ENCODE results near the gene RFTN2.

Gene RFTN2

GRCh38 chr2:197677056-197677455 lies 1.7 kb upstream of the RFTN2 start:
- TF ChIP-seq CTCF (IDR thresholded peaks at IDR 0.05): no peak
- no peak for DNase-seq
- H3K4me3 Mint-ChIP-seq: no peak overlapping the region
- no peak overlapping the region for H3K27ac Mint-ChIP-seq
- peaks cover 8% of the 10 kb centered on the region for H3K36me3 Mint-ChIP-seq (ENCODE audit: low read depth)
- H3K4me1 Mint-ChIP-seq: peaks cover 28% of the 10 kb centered on the region
- H3K9me3 Mint-ChIP-seq: no peaks in the 10 kb centered on the region
- H3K27me3 Mint-ChIP-seq (ENCODE audit: low read depth, poor library complexity): no peaks in the 10 kb centered on the region

GRCh38 chr2:197675711-197676188 lies 363 bp upstream of the RFTN2 start:
- Mint-ChIP-seq H3K27me3 (ENCODE audit: low read depth, poor library complexity) (no peaks in the 10 kb centered on the region), H3K4me1 (peaks cover 28% of the 10 kb centered on the region), H3K4me3 (peak overlapping the region; percentile 83), H3K27ac (peak overlapping the region; percentile 95), H3K9me3 (peaks cover 7% of the 10 kb centered on the region), H3K36me3 (ENCODE audit: low read depth) (peaks cover 21% of the 10 kb centered on the region)
- TF ChIP-seq CTCF (IDR thresholded peaks at IDR 0.05): no peak
- DNase-seq: peak; percentile 39

DNA sequence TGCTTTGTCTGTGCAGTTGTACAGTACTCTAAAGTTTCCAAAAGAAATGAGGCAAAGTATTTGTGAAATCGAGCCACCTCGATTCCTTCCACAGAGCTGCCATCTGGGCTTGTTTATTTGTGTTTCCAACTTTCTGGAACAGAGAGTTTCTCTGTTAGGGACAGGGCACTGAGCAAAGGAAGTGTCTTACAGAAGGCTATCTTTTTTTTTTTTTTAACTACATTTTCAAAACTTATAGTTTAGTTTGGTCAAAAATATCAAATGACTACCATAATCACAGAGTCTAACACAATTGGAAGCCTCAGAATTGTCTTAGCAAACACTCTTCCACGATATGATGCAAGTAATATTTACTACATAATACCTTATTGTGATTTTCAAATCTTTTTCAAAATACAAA lies 796 bp downstream of the RFTN2 start:
- H3K27me3 Mint-ChIP-seq (ENCODE audit: low read depth, poor library complexity): no peaks in the 10 kb centered on the region
- peak; percentile 8 for DNase-seq
- H3K36me3 Mint-ChIP-seq (ENCODE audit: low read depth): peaks cover 33% of the 10 kb centered on the region
- H3K9me3 Mint-ChIP-seq: peaks cover 18% of the 10 kb centered on the region
- no peak overlapping the region for H3K27ac Mint-ChIP-seq
- peak overlapping the region; percentile 83 for H3K4me3 Mint-ChIP-seq
- no peak for TF ChIP-seq CTCF (IDR thresholded peaks at IDR 0.05)
- peaks cover 28% of the 10 kb centered on the region for H3K4me1 Mint-ChIP-seq

GRCh38 chr2:197674060-197674459 lies 1.3 kb downstream of the RFTN2 start:
- H3K27me3 Mint-ChIP-seq (ENCODE audit: low read depth, poor library complexity): no peaks in the 10 kb centered on the region
- no peak for TF ChIP-seq CTCF (IDR thresholded peaks at IDR 0.05)
- peaks cover 28% of the 10 kb centered on the region for H3K4me1 Mint-ChIP-seq
- peaks cover 38% of the 10 kb centered on the region for H3K36me3 Mint-ChIP-seq (ENCODE audit: low read depth)
- no peak for DNase-seq
- peaks cover 23% of the 10 kb centered on the region for H3K9me3 Mint-ChIP-seq
- H3K27ac Mint-ChIP-seq: no peak overlapping the region
- peak overlapping the region; percentile 83 for H3K4me3 Mint-ChIP-seq

DNA sequence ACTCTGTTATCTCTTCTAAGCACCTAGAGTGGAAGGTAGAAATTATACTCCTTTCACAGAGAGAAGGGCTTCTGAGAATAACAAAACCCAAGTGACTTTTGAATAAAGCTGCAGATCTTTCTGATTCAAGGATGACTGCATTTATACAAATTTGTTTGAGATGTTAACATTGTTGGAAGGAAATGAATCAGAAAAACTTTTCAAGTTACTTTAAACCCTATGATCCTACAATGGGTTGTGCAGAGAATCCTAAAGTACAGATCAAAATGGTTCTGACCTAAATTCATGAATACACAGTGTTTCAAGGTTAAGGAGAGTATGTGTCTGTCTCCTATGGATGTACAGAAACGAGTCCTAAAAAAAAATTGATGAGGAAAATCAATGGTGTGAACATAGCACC lies 1.8 kb downstream of the RFTN2 start:
- Mint-ChIP-seq H3K27me3 (ENCODE audit: low read depth, poor library complexity) (no peaks in the 10 kb centered on the region), H3K36me3 (ENCODE audit: low read depth) (peaks cover 43% of the 10 kb centered on the region), H3K9me3 (peaks cover 28% of the 10 kb centered on the region), H3K27ac (no peak overlapping the region), H3K4me3 (peak overlapping the region; percentile 83), H3K4me1 (peaks cover 28% of the 10 kb centered on the region)
- TF ChIP-seq CTCF (IDR thresholded peaks at IDR 0.05): no peak
- no peak for DNase-seq

- Mint-ChIP-seq H3K27me3 (ENCODE audit: low read depth, poor library complexity) (no peaks in the 10 kb centered on the region), H3K4me1 (peaks cover 28% of the 10 kb centered on the region)
- TF ChIP-seq CTCF (IDR thresholded peaks at IDR 0.05): no peak
Measured at GRCh38 chr2:197673106-197673505, 2.3 kb downstream of the RFTN2 start.

More at GRCh38 chr2:197673106-197673505, 2.3 kb downstream of the RFTN2 start:
- H3K4me3 Mint-ChIP-seq: peak overlapping the region; percentile 83
- peak overlapping the region; percentile 35 for H3K27ac Mint-ChIP-seq
- peaks cover 47% of the 10 kb centered on the region for H3K36me3 Mint-ChIP-seq (ENCODE audit: low read depth)
- H3K9me3 Mint-ChIP-seq: peaks cover 29% of the 10 kb centered on the region
- DNase-seq: peak; percentile 5
